HEK293 (cell line): ENCODE data around the gene PHOX2B.

ENCODE experiments used
- ZNF214 ChIP-seq: fragments of 450-650 bp; formaldehyde crosslinking; IDR thresholded peaks from 2 replicates; pipeline ENCODE4 v1.5.1; 2017; ENCODE audit warnings: missing biosample characterization, mild to moderate bottlenecking, missing genetic modification characterization, borderline replicate concordance
- ZNF747 ChIP-seq: fragments of 450-650 bp; formaldehyde crosslinking; IDR thresholded peaks from 2 replicates; pipeline ENCODE4 v1.5.1; 2016; ENCODE audit warnings: missing biosample characterization, missing genetic modification characterization
- TF ChIP-seq, protein P1 (sequence below): fragments of 450-650 bp; formaldehyde crosslinking; IDR thresholded peaks from 2 replicates; pipeline ENCODE4 v1.5.1; 2016; ENCODE audit warnings: missing biosample characterization, missing genetic modification characterization

DNA sequence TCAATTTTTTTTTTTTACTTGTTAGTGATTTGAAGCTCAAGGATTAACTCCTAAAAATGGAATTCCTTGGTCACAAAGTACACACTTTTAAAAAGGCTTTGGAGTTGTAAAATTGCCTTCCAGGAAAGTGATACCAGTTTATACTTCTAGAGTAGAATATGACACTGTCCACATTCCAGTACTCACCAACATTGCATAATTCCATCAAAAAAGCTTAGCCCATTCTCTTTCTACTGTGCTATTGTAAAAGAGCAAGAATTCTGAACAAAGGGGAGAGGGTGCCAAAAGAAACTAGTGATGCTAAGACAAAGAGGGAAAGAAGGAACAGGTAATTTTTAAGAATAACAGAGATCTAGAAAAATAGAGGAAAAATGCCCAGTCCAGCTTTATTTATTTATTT is 10.4 kb upstream of the PHOX2B start:
- TF ChIP-seq, protein P1, sequence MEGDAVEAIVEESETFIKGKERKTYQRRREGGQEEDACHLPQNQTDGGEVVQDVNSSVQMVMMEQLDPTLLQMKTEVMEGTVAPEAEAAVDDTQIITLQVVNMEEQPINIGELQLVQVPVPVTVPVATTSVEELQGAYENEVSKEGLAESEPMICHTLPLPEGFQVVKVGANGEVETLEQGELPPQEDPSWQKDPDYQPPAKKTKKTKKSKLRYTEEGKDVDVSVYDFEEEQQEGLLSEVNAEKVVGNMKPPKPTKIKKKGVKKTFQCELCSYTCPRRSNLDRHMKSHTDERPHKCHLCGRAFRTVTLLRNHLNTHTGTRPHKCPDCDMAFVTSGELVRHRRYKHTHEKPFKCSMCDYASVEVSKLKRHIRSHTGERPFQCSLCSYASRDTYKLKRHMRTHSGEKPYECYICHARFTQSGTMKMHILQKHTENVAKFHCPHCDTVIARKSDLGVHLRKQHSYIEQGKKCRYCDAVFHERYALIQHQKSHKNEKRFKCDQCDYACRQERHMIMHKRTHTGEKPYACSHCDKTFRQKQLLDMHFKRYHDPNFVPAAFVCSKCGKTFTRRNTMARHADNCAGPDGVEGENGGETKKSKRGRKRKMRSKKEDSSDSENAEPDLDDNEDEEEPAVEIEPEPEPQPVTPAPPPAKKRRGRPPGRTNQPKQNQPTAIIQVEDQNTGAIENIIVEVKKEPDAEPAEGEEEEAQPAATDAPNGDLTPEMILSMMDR, result no peak
- TF ChIP-seq ZNF214 (tag by site-specific recombination), result no peak
- no peak for TF ChIP-seq ZNF747 (tag by site-specific recombination)
